HG02610 (cell line): ENCODE measurements around the gene LCN12.
A peak's percentile ranks its signal among the peaks of the same experiment; 100 is the strongest.

Experiments
- ATAC-seq: cut with Tn5 transposase; IDR thresholded peaks from one replicate; pipeline ENCODE4 v1.9.1; 2021; ENCODE audit warnings: mild to moderate bottlenecking, moderate library complexity; ENCODE audit not compliant: unreplicated experiment

LCN12 gene

GRCh38 chr9:136944519-136945332 lies 7.3 kb upstream of the LCN12 start, which contains the start of the genes C8G and FBXW5:
C8G (plus strand) TSS chr9:136945243; CDS start chr9:136945321, 78 bp downstream.
FBXW5 (minus strand) TSS chr9:136944738; CDS start chr9:136944083, 655 bp downstream.
- peak; percentile 73 for ATAC-seq

GRCh38 chr9:136945333-136946227 lies 6.5 kb upstream of the LCN12 start:
- no peak for ATAC-seq

- ATAC-seq = no peak
Measured at GRCh38 chr9:136946228-136947027, 5.6 kb upstream of the LCN12 start.

- no peak for ATAC-seq
Measured at GRCh38 chr9:136947028-136947891, 4.8 kb upstream of the LCN12 start.

GRCh38 chr9:136947955-136948510 lies 4.0 kb upstream of the LCN12 start:
- no peak for ATAC-seq

- ATAC-seq = no peak
Measured at GRCh38 chr9:136949239-136949816, 2.7 kb upstream of the LCN12 start.

GRCh38 chr9:136949817-136950655 lies 2.0 kb upstream of the LCN12 start:
- ATAC-seq = peak; percentile 73

GRCh38 chr9:136950656-136951276 lies 1.3 kb upstream of the LCN12 start:
- ATAC-seq = no peak

GRCh38 chr9:136952321-136952850 lies 313 bp downstream of the LCN12 start:
- no peak for ATAC-seq

- no peak for ATAC-seq
Measured at GRCh38 chr9:136952876-136953770, 1.1 kb downstream of the LCN12 start.

- ATAC-seq = no peak
Measured at GRCh38 chr9:136953771-136954269, 1.7 kb downstream of the LCN12 start.

GRCh38 chr9:136954270-136955083 lies 2.4 kb downstream of the LCN12 start:
- ATAC-seq = no peak

- ATAC-seq = no peak
Measured at GRCh38 chr9:136955202-136955942, 3.3 kb downstream of the LCN12 start.

GRCh38 chr9:136955943-136956335 lies 3.9 kb downstream of the LCN12 start:
- ATAC-seq = no peak

- no peak for ATAC-seq
Measured at GRCh38 chr9:136956604-136957003, 4.5 kb downstream of the LCN12 start.
